NCI-H1417 (cell line): ENCODE measurements around the gene GJB4.

Source experiments
- DNase-seq, 3 experiments: peaks; one replicate each; lab custom pipeline; 2025; lab: John Stamatoyannopoulos, UW

GJB4 gene

GRCh38 chr1:34778381-34778780, 18.8 kb downstream of the GJB4 start:
- no peak for DNase-seq

DNA sequence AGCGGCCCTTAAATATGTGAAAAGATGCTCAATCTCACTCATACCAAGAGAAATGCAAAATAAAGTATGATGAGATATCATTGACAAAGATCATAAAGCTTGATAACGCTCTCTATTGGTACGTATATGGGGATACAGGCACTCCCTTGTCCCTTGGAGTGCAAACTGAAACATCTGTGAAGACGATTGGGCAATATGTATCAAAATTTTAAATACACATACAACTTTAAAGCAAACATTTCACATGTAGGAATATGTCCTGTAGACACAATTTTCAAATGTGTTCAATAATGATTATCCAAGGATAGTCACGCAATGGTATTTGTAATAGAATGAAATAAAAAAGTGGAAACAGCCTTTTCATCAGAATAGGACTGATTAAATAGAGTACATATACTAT, 19.5 kb downstream of the GJB4 start:
- DNase-seq, result no peak

DNA sequence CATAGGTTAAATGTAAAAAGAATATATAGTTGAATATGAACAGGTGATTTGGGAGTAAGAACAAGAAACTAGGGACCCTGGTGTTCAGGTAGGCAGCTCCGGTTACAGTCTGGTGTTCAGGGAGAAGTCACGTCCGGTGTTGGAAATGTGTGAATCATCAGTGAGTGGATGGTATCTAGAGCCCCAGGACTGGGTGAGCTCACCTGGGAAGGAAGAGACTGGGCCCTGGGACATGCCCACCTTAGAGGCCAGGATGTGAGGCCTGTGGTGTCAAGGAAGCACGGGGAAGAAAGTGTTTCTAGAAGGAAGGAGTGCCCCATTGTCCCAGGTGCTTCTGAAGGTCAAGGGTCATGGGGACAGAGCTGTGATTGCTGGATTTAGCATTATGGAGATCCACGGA, 20.0 kb downstream of the GJB4 start:
- DNase-seq, result no peak

GRCh38 chr1:34779962-34780361, 20.4 kb downstream of the GJB4 start:
- DNase-seq, result no peak

DNA sequence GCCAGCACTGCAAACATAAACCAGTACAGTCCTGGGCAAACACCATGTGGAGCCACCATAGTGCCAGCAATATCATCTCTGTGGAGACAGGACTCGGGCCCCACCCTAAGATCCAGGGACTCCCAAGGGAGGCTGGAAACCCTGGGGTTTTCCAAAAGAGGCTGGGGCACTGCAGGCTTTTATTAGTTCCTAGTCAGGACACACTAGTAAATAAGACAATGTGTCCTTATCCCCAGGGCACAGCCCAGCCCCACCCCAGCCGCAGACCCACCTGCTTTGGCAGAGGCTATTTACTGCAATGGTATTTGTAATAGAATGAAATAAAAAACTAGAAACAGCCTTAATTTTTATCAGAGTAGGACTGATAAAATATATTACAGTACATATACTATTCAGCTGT, 21.0 kb downstream of the GJB4 start:
- DNase-seq, result no peak

- DNase-seq, result peak in 2 of 3 experiments; percentile 41 to 55
Measured at GRCh38 chr1:34781071-34781843, 21.7 kb downstream of the GJB4 start, which contains the start of gene GJB3. Gene GJB3, plus strand, starts transcription at chr1:34781214. Its CDS starts 3,549 bp downstream, at chr1:34784763.

DNA sequence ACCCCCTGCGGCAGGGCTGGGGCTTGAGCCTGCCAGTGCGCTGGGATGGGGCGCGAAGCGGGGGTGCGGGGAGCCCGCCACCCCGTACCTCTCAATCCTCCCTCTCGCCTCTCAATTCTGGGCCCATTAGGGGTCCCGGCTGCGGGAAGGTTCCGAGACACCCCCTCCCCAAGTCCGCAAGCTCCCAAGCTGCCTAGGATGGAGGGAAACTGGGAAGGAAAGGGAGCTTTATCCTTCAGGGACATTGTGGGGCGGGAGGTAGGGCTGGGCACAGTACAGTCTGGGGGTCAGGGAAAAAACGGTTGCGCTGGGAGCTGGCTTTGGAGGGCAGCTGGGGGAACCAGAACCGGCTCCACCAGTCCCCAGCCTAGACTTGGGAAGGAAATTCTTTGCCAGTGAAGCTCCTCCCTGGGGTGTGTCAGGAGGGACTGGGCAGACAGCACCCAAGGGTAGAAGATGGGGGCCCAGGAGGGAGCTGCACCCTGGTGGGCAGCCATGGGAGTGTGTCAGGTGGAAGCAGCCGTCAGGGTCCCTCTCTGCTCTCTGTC, 22.4 kb downstream of the GJB4 start:
- DNase-seq, result no peak

DNA sequence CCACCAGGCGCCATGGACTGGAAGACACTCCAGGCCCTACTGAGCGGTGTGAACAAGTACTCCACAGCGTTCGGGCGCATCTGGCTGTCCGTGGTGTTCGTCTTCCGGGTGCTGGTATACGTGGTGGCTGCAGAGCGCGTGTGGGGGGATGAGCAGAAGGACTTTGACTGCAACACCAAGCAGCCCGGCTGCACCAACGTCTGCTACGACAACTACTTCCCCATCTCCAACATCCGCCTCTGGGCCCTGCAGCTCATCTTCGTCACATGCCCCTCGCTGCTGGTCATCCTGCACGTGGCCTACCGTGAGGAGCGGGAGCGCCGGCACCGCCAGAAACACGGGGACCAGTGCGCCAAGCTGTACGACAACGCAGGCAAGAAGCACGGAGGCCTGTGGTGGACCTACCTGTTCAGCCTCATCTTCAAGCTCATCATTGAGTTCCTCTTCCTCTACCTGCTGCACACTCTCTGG, 25.2 kb downstream of the GJB4 start:
- no peak for DNase-seq

GRCh38 chr1:34785231-34785874, 25.8 kb downstream of the GJB4 start:
- no peak for DNase-seq

- DNase-seq, result no peak
Measured at GRCh38 chr1:34785875-34786470, 26.4 kb downstream of the GJB4 start.

DNA sequence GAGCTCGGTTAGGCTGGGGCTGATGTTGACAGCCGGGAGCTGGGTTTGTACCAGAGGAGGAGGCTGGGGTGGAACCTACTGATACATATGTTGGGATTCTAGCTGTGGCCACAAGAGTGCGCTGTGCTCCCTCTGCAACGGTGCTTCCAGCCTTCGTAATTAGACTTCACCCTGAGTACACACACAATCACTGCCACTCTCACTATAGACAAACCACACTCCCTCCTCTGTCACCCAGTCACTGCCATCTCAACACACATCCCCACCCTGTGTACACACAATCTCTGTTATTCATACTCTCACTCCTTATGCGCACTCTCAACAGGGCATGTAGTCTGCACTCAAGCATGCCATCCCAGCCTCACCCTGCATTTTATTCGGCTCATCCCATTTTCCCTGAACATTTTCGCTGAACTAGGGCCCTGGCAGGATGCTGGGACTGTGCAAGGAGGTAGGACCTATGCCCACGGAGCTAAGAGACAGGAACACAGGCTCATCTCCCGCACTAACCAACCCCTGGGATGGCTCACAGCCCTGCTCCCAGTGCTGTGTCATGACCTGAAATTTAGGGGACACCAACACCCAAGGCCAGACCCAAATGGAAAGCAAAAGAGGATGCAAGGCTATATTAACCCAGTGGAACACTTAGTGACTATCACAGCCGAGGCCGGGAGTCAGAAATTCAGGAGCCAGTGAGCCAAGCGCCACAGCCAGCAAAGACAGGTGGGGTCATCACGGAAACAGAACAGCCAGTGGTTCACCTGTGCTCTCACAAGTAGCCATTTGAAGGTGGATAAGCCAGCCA, 27.2 kb downstream of the GJB4 start:
- DNase-seq, result peak; percentile 65 to 85 (median 66)

GRCh38 chr1:34787461-34788420, 28.2 kb downstream of the GJB4 start:
- DNase-seq, result no peak

DNA sequence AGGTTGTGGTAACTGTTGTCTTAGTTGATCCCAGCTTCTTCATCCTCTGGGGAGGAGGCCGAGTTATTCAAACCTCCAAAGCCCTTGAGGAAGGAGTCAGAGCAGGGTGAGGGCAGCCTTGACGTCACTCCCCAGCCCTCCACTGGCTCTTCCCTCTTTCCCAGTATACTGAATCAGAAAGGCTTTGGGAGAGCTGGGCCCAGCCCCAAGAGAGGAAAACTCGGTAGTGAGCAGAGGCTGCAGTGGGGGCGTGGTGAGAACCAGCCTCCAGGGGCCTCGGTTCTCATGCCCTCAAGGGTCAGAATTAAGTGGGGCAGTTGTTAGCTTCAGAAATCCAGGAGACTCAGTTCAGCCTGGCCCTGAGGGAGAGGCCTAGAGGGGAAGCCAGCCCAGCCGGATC, 31.4 kb downstream of the GJB4 start:
- no peak for DNase-seq

DNA sequence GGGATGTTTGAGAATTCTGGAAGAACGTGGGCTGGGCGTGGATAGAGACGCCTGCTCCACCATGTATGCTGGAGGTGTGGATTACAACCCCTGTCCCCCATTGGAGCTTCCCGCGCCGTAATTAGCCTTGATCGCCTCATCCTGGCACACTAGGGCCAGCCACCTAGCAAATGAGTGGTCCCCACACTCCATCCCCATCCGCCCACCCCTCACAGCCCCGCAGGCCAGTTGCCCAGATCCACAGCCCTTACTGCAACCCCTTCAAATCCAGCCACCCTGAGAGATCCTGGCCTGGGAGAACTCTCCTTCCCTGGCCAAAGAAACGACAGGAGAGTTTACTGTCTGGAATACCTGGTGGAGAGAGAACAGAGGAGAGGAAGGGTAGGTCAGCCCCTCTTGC, 32.9 kb downstream of the GJB4 start:
- DNase-seq, result no peak

DNA sequence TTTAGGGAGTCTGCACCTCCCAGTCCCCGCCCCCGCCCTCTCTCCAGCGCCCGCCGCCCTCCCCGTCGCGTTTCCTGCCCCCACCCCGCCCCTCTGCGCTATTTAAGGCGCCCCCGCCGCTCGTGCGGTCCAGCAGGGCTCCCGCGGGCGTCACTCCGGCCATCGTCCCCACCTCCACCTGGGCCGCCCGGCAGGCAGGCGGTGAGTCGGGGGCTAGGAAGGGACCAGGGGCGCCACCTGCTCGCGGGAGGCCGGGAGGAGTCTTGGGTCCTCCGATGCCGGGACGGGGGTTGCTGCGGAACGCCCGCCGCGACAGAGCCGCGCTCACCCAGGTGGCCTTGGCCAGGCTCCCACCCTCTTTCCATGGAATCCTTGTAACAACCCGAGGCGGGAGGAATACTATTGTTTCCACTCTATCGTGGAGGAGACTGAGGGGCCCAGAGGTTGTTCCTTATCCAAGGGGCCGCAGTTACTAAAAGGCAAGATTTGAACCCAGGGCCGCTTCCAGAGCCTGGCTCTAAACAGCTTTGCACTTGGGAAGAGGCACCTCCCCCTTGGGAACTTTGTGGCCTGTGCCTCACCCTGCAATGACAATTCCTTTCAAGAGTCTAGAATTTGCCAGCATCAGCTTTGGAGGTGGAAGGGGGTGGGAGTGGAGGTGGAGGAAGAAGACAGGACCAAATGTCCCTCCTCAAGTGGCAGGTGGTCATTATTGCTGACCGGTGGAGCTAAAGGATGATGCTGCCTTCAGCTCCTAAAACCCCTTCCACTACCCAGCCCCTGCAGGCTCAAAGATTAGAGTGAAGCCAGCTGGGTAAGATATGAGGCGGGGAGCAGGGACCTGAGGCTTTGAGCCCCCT, 33.6 kb downstream of the GJB4 start, which contains the start of gene GJA4:
Gene GJA4, plus strand, starts transcription at position 132 of the 860 bp plus-strand sequence. CDS start 1,215 bp downstream, outside the sequence.
- no peak for DNase-seq

DNA sequence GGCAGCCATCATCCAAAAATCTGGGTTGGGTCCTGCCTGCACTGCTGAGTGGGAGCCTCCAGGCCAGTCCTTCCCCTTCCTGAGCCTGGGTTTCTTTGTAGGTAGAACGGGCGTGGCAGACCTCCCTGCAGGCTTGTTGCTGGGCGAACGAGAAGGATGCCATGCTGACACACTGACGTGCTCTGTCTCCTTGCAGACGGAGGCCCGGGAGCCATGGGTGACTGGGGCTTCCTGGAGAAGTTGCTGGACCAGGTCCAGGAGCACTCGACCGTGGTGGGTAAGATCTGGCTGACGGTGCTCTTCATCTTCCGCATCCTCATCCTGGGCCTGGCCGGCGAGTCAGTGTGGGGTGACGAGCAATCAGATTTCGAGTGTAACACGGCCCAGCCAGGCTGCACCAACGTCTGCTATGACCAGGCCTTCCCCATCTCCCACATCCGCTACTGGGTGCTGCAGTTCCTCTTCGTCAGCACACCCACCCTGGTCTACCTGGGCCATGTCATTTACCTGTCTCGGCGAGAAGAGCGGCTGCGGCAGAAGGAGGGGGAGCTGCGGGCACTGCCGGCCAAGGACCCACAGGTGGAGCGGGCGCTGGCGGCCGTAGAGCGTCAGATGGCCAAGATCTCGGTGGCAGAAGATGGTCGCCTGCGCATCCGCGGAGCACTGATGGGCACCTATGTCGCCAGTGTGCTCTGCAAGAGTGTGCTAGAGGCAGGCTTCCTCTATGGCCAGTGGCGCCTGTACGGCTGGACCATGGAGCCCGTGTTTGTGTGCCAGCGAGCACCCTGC, 34.7 kb downstream of the GJB4 start:
- no peak for DNase-seq

- no peak for DNase-seq
Measured at GRCh38 chr1:34794790-34795180, 35.2 kb downstream of the GJB4 start.

- DNase-seq, result no peak
Measured at GRCh38 chr1:34795916-34796315, 36.4 kb downstream of the GJB4 start.

- no peak for DNase-seq
Measured at GRCh38 chr1:34796990-34797389, 37.5 kb downstream of the GJB4 start.
